ENCODE results near the gene FOXL2NB. TPM values are rescaled to one million over a fixed set of nuclear protein-coding genes. Genes with fewer than 3 reads are reported as not detected.

FOXL2NB gene
- polyA plus RNA-seq, 2 of the 4 experiments (the other 2 are of a cell fraction), result 2.3 to 3.2 TPM

DNA sequence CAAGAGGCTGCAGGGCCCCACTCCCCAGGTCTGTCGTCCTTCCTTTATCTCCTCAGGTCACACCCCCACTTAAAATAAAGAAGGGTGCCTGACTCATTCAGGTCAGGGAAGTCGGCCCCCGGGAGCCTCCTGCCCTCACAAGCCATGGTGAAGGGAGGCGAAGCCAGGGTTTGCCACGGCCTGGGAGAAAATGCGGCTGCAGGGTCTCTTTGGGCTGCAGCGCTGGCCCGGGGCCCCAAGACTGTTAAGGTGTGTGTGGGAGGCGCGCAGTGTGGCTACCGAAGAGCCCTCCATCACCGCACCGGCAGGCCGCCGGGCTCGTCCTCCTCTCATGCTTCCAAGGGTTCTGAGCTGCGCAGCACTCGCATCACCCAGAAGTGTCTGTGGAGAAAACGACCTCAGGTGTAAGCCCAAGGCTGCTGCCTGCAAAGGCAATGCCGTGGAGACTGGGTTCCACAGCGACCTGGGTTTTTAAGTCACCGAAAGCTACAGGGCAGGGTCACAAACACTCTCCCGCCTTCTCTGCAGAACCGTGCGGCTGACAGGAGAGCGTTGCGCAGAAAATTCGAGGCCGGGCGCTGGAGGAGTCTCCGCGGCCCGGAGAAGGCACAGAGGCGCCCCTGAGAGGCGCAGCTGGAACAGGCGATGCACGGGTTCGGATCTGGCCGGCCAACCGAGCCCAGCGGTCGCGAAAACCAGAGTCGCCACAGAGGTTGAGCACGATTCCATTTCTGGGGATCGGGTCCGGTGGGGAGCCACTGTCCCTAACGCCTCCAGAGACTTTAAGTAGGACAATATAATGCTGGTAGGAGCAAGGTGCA lies 8.8 kb upstream of the FOXL2NB start:
- no peak for TF ChIP-seq MAZ (IDR thresholded peaks at IDR 0.05; ENCODE audit: borderline replicate concordance, low read depth, low read length)
- TF ChIP-seq ZNF302 (CRISPR knock-in tag; IDR thresholded peaks at IDR 0.05), result no peak
- no peak for TF ChIP-seq TP53 (CRISPR knock-in tag; IDR thresholded peaks at IDR 0.05)
- TF ChIP-seq PHF8 (IDR thresholded peaks at IDR 0.05; ENCODE audit: borderline replicate concordance, low read depth), result no peak
- TF ChIP-seq, protein P1, sequence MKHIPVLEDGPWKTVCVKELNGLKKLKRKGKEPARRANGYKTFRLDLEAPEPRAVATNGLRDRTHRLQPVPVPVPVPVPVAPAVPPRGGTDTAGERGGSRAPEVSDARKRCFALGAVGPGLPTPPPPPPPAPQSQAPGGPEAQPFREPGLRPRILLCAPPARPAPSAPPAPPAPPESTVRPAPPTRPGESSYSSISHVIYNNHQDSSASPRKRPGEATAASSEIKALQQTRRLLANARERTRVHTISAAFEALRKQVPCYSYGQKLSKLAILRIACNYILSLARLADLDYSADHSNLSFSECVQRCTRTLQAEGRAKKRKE (CRISPR knock-in tag; IDR thresholded peaks at IDR 0.05; ENCODE audit: low read depth), result no peak
- TF ChIP-seq POLR2A (IDR thresholded peaks at IDR 0.05; ENCODE audit: low read length), result no peak
- TF ChIP-seq FOXS1 (CRISPR knock-in tag; IDR thresholded peaks at IDR 0.05), result no peak
- no peak overlapping the region for H3K4me3 ChIP-seq
- H3K4me2 ChIP-seq, result no peak overlapping the region
- H3K4me1 ChIP-seq, result no peaks in the 10 kb centered on the region; the same call in 2 of the 3 replicates
- no peaks in the 10 kb centered on the region for H3K9me3 ChIP-seq
- FAIRE-seq, result no peak
- ATAC-seq, result no peak
- DNase-seq (ENCODE audit: low read depth in 1 of 2, low spot score in 1 of 2), result no peak
- no peak overlapping the region for H3K27ac ChIP-seq
- CTCF ChIA-PET, result interaction anchor here (0.6 to 2.6 kb wide), 2 partner anchors 11 to 248 kb away, joined by 3 to 18 read pairs; no protein-coding TSS in a partner anchor
- POLR2A ChIA-PET, result no interaction called here
- WGBS (ENCODE audit: missing lambda C conversion rate), result 87% methylated on average over 32 of the region's 48 CpGs

DNA sequence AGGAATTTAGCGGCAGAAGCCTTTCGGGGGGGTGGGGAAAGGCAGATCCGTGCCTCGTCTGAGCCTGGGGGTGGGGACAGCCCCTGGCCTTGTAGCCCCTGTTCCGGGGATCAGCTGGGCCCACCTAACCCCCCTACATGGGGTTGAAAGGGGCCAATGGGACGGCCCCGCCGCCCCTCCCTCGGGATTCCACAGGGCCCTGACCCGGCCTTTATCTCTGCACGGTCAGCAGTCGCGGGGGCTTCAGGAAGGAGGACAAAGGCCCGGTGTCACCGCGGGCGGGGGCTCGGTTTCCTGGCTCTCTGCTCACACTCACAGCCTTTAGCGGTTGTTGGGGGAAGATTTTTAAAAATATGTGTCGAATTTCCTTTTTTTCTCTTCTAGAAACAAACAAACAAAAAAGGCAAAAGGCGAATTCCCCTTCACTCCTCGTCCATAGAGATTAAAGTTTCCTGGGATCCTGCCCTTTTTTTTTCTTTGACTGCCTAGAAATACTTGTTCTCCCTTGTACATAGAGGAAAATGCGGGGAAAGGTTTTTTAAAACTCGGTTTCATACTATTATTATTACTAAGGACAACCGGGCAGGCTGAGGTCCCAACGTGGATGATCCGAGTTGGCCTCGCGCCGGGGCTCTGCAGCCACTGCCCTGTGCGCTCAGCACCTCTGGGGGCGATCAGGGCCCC lies 8.0 kb upstream of the FOXL2NB start:
- no peaks in the 10 kb centered on the region for H3K9me3 ChIP-seq
- H3K4me2 ChIP-seq, result no peak overlapping the region
- TF ChIP-seq CEBPB (IDR thresholded peaks at IDR 0.05) (no peak), GATA3 (IDR thresholded peaks at IDR 0.05; ENCODE audit: borderline replicate concordance) (no peak), JUN (IDR thresholded peaks at IDR 0.05) (no peak), RNF2 (IDR thresholded peaks at IDR 0.05; ENCODE audit: borderline replicate concordance, low read depth) (no peak), RFX5 (IDR thresholded peaks at IDR 0.05) (no peak), KDM5A (IDR thresholded peaks at IDR 0.05) (no peak), CBX8 (IDR thresholded peaks at IDR 0.05) (no peak), ZC3H11A (IDR thresholded peaks at IDR 0.05) (no peak), NPAS2 (CRISPR knock-in tag; IDR thresholded peaks at IDR 0.05; ENCODE audit: borderline replicate concordance) (no peak), ZNF302 (CRISPR knock-in tag; IDR thresholded peaks at IDR 0.05) (no peak), TFCP2L1 (CRISPR knock-in tag; IDR thresholded peaks at IDR 0.05) (no peak), NFE2L2 (conservative IDR thresholded peaks at IDR 0.05; ENCODE audit: low read length) (no peak), FOSB (CRISPR knock-in tag; IDR thresholded peaks at IDR 0.05) (no peak), MAZ (IDR thresholded peaks at IDR 0.05; ENCODE audit: borderline replicate concordance, low read depth, low read length) (no peak), ESRRA (IDR thresholded peaks at IDR 0.05; ENCODE audit: borderline replicate concordance, low read length) (no peak), CHD2 (IDR thresholded peaks at IDR 0.05; ENCODE audit: low read length, partially characterized antibody) (no peak)
- TF ChIP-seq, protein P2, sequence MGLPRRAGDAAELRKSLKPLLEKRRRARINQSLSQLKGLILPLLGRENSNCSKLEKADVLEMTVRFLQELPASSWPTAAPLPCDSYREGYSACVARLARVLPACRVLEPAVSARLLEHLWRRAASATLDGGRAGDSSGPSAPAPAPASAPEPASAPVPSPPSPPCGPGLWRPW (IDR thresholded peaks at IDR 0.05), result no peak
- TF ChIP-seq, protein P3, sequence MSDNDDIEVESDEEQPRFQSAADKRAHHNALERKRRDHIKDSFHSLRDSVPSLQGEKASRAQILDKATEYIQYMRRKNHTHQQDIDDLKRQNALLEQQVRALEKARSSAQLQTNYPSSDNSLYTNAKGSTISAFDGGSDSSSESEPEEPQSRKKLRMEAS (IDR thresholded peaks at IDR 0.05), result no peak
- TF ChIP-seq, protein P1 (CRISPR knock-in tag; IDR thresholded peaks at IDR 0.05; ENCODE audit: low read depth), result no peak
- TF ChIP-seq, protein P4, sequence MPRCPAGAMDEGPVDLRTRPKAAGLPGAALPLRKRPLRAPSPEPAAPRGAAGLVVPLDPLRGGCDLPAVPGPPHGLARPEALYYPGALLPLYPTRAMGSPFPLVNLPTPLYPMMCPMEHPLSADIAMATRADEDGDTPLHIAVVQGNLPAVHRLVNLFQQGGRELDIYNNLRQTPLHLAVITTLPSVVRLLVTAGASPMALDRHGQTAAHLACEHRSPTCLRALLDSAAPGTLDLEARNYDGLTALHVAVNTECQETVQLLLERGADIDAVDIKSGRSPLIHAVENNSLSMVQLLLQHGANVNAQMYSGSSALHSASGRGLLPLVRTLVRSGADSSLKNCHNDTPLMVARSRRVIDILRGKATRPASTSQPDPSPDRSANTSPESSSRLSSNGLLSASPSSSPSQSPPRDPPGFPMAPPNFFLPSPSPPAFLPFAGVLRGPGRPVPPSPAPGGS (IDR thresholded peaks at IDR 0.05), result no peak
- FAIRE-seq (no peak), ATAC-seq (no peak), DNase-seq (ENCODE audit: low read depth in 1 of 2, low spot score in 1 of 2) (no peak)
- CTCF ChIA-PET, result interaction anchor here (2.0 to 2.2 kb wide), 2 partner anchors 9 to 23 kb away, joined by 12 to 14 read pairs; no protein-coding TSS in a partner anchor
- H3K4me3 ChIP-seq, result no peak overlapping the region
- no peak overlapping the region for H3K27ac ChIP-seq
- WGBS (ENCODE audit: missing lambda C conversion rate), result 81% methylated on average over 24 of the region's 32 CpGs
- POLR2A ChIA-PET, result no interaction called here
- H3K4me1 ChIP-seq, result no peaks in the 10 kb centered on the region; the same call in 2 of the 3 replicates
